MM.1S (cell line): ENCODE data around the gene MMP1.

Experiments used
- DNase-seq: peaks from one replicate; pipeline ENCODE4 v3.0.0-alpha.2; 2015
- H2AFZ ChIP-seq: fragments of 300-600 bp; sonication (generic); 2 replicates; pipeline ENCODE4 v1.6.0; 2016; ENCODE audit warnings: antibody characterized with exemption, low read length
- H3F3A ChIP-seq: fragments of 300-600 bp; sonication (generic); 2 replicates; pipeline ENCODE4 v1.6.1; 2016; ENCODE audit warnings: mild to moderate bottlenecking, antibody characterized with exemption, low read length, moderate library complexity, mixed read lengths; ENCODE audit not compliant: insufficient read depth
- H3K27ac ChIP-seq: fragments of 300-600 bp; sonication (generic); 2 replicates; pipeline ENCODE4 v1.5.1; 2016; ENCODE audit warnings: mild to moderate bottlenecking, low read length
- H3K27me3 ChIP-seq: fragments of 300-600 bp; sonication (generic); replicated peaks from 2 replicates; pipeline ENCODE4 v1.6.0; 2016; ENCODE audit warnings: low read length; ENCODE audit not compliant: insufficient read depth
- H3K36me3 ChIP-seq: fragments of 300-600 bp; sonication (generic); replicated peaks from 2 replicates; pipeline ENCODE4 v1.6.1; 2016; ENCODE audit warnings: mild to moderate bottlenecking, low read length, mixed read lengths; ENCODE audit not compliant: insufficient read depth
- H3K4me1 ChIP-seq: fragments of 300-600 bp; sonication (generic); 2 replicates; pipeline ENCODE4 v1.6.1; 2016; ENCODE audit warnings: low read length, mixed read lengths
- H3K4me2 ChIP-seq: fragments of 300-600 bp; sonication (generic); 2 replicates; pipeline ENCODE4 v1.6.0; 2016; ENCODE audit warnings: low read depth, low read length
- H3K4me3 ChIP-seq: fragments of 300-600 bp; sonication (generic); 2 replicates; pipeline ENCODE4 v1.5.1; 2016; ENCODE audit warnings: low read length, mixed read lengths
- H3K79me2 ChIP-seq: fragments of 300-600 bp; sonication (generic); 2 replicates; pipeline ENCODE4 v1.6.1; 2016; ENCODE audit warnings: mixed run types, low read length, mixed read lengths
- H3K9ac ChIP-seq: fragments of 300-600 bp; sonication (generic); 2 replicates; pipeline ENCODE4 v1.6.1; 2016; ENCODE audit warnings: low read length, mixed read lengths
- H3K9me2 ChIP-seq: fragments of 300-600 bp; sonication (generic); replicated peaks from 2 replicates; pipeline ENCODE4 v1.6.1; 2016; ENCODE audit warnings: mild to moderate bottlenecking, low read length, mixed read lengths; ENCODE audit not compliant: insufficient read depth
- H3K9me3 ChIP-seq: fragments of 300-600 bp; sonication (generic); replicated peaks from 2 replicates; pipeline ENCODE4 v1.6.1; 2016; ENCODE audit warnings: mild to moderate bottlenecking, low read length, mixed read lengths; ENCODE audit not compliant: insufficient read depth
- H4K20me1 ChIP-seq: fragments of 300-600 bp; sonication (generic); 2 replicates; pipeline ENCODE4 v1.6.1; 2016; ENCODE audit warnings: mild to moderate bottlenecking, low read length, moderate library complexity, mixed read lengths; ENCODE audit not compliant: insufficient read depth
- EZH2 ChIP-seq: fragments of 300-600 bp; sonication (generic); optimal IDR thresholded peaks from 2 replicates; pipeline ENCODE3; 2017; ENCODE audit warnings: low read depth, mild to moderate bottlenecking, antibody characterized with exemption, low read length, mixed read lengths
- EZH2phosphoT487 ChIP-seq: fragments of 300-600 bp; sonication (generic); IDR thresholded peaks from 2 replicates; pipeline ENCODE4 v1.6.1; 2018; ENCODE audit warnings: antibody characterized with exemption, low read length
- TF ChIP-seq, protein P1 (sequence below): fragments of 300-600 bp; sonication (generic); IDR thresholded peaks from 2 replicates; pipeline ENCODE4 v1.5.1; 2016; ENCODE audit warnings: antibody characterized with exemption, low read length, mixed read lengths

MMP1 gene

DNA sequence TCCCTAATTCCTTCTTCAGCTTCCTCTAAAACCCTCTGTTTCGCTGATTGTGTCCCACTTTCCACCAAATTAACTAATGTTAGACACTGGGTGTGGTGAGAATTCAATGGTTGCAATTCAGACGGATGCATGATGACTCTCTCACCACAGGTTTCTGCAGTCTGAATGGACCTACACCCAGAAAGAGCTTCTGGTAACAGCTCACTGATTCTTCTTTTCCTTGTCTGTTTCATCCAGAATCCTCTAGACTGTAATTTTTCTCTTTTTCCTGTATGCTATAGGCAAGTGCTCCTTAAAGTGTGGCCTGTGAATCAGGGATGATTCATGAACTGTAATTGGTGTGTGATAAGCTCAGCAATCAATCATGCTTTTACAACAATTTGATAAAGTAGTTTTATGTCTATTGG is 35.6 kb downstream of the MMP1 start:
- no peaks in the 10 kb centered on the region for H3F3A ChIP-seq
- no peaks in the 10 kb centered on the region for H3K9me3 ChIP-seq
- H3K4me1 ChIP-seq = no peaks in the 10 kb centered on the region
- no peaks in the 10 kb centered on the region for H3K27me3 ChIP-seq
- no peaks in the 10 kb centered on the region for H3K36me3 ChIP-seq
- no peak overlapping the region for H3K27ac ChIP-seq
- no peak overlapping the region for H3K4me3 ChIP-seq
- no peak for DNase-seq
- H3K9me2 ChIP-seq = no peaks in the 10 kb centered on the region
- H2AFZ ChIP-seq = no peak overlapping the region
- H3K9ac ChIP-seq = no peak overlapping the region
- no peaks in the 10 kb centered on the region for H4K20me1 ChIP-seq
- H3K79me2 ChIP-seq = no peaks in the 10 kb centered on the region
- TF ChIP-seq, protein P1, sequence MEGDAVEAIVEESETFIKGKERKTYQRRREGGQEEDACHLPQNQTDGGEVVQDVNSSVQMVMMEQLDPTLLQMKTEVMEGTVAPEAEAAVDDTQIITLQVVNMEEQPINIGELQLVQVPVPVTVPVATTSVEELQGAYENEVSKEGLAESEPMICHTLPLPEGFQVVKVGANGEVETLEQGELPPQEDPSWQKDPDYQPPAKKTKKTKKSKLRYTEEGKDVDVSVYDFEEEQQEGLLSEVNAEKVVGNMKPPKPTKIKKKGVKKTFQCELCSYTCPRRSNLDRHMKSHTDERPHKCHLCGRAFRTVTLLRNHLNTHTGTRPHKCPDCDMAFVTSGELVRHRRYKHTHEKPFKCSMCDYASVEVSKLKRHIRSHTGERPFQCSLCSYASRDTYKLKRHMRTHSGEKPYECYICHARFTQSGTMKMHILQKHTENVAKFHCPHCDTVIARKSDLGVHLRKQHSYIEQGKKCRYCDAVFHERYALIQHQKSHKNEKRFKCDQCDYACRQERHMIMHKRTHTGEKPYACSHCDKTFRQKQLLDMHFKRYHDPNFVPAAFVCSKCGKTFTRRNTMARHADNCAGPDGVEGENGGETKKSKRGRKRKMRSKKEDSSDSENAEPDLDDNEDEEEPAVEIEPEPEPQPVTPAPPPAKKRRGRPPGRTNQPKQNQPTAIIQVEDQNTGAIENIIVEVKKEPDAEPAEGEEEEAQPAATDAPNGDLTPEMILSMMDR = no peak
- no peak for TF ChIP-seq EZH2phosphoT487
- no peak for TF ChIP-seq EZH2
- H3K4me2 ChIP-seq = no peak overlapping the region

DNA sequence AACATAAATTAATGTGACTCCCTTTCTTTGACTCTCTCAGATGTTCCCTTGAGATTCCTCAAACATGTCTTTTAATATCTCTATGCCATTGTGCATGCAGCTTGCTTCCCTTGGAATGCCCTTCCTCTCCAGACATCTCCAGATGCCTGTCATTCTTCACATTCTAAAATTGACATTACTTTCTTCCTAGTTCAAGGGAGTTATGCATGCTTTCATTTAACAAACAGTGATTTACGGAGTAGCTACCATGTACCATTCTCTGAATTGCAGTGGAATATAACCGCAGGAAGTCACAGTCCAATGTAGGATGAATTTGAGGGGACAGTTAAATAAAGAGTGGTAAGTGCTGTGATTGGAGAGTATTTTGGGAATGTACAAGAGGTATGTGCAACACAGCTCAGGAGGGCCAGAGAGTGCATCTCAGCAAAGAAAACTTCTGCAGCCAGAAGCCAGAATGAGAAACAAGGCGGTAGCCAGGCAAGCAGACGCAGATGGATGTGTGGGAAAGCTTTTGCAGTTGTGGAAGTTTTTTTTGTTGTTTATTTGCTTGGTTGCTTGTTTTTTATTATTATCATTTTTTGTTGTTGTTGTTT is 36.2 kb downstream of the MMP1 start:
- no peak overlapping the region for H3K4me3 ChIP-seq
- no peak overlapping the region for H3K4me2 ChIP-seq
- H3K27me3 ChIP-seq = no peaks in the 10 kb centered on the region
- H3K27ac ChIP-seq = no peak overlapping the region
- H3K36me3 ChIP-seq = no peaks in the 10 kb centered on the region
- H3K79me2 ChIP-seq = no peaks in the 10 kb centered on the region
- H2AFZ ChIP-seq = no peak overlapping the region
- no peak for DNase-seq
- H3K9me2 ChIP-seq = no peaks in the 10 kb centered on the region
- TF ChIP-seq EZH2 (no peak), EZH2phosphoT487 (no peak)
- TF ChIP-seq, protein P1 = no peak
- no peak overlapping the region for H3K9ac ChIP-seq
- no peaks in the 10 kb centered on the region for H3K4me1 ChIP-seq
- H3K9me3 ChIP-seq = no peaks in the 10 kb centered on the region
- H3F3A ChIP-seq = no peaks in the 10 kb centered on the region
- no peaks in the 10 kb centered on the region for H4K20me1 ChIP-seq

DNA sequence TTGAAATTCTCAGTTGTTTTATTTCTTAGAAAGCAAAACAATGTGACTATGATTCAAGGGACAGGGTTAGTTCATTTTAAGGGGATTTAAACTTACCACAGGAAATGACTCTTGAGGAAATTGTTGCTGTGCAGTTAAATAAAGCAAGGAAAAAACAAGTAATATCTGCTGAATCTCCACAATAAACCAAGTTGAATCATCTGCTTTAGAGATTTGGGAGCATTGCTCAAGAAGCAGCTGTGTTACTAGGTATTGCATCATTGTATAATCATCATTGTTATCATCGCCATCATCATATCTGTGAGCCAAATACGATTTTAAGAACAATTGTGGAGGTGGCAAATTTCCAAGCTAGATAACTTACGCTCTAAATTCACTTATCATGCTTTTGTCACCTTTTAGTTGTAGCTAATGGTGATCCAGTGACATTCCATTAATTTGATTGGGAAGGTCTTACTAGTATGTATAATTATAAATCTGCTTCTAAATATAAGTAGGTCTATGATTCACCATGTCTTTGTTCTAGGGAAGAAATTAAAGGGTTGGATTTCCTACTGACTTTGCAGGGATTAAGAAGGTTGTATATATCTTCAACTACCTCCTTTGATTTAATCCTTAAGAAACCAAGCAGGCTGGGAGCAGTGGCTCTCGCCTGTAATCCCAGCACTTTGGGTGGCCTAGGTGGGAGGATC is 37.5 kb downstream of the MMP1 start:
- no peaks in the 10 kb centered on the region for H3F3A ChIP-seq
- no peaks in the 10 kb centered on the region for H3K9me3 ChIP-seq
- TF ChIP-seq, protein P1 = no peak
- TF ChIP-seq EZH2 (no peak), EZH2phosphoT487 (no peak)
- H3K9ac ChIP-seq = no peak overlapping the region
- no peaks in the 10 kb centered on the region for H3K9me2 ChIP-seq
- no peak overlapping the region for H3K27ac ChIP-seq
- H2AFZ ChIP-seq = no peak overlapping the region
- no peaks in the 10 kb centered on the region for H3K36me3 ChIP-seq
- no peak overlapping the region for H3K4me3 ChIP-seq
- H3K79me2 ChIP-seq = no peaks in the 10 kb centered on the region
- no peak overlapping the region for H3K4me2 ChIP-seq
- no peaks in the 10 kb centered on the region for H3K27me3 ChIP-seq
- DNase-seq = no peak
- H4K20me1 ChIP-seq = no peaks in the 10 kb centered on the region
- H3K4me1 ChIP-seq = no peaks in the 10 kb centered on the region
